Activated T-helper 2 cell treated with anti-CD3 and anti-CD28 coated beads, Interferon-gamma antibody, Interleukin-2, Interleukin-4, amounts not matched to agents 10 μg/mL and 5 μg/mL and 100 μg/mL, durations not matched to agents 14 hours and 24 hours and 36 hours (primary cell): ENCODE data around the gene PYDC1. TPM values are rescaled to one million over a fixed set of nuclear protein-coding genes. Genes with fewer than 3 reads are reported as not detected.

Experiments
- DNase-seq: peaks from one replicate; pipeline ENCODE4 v3.0.0; 2021; ENCODE audit warnings: low spot score
- H3K27ac Mint-ChIP-seq: one replicate; pipeline ENCODE4 v1.8.0; 2021; ENCODE audit warnings: mixed read lengths
- H3K27me3 Mint-ChIP-seq: one replicate; pipeline ENCODE4 v1.8.0; 2021; ENCODE audit warnings: low read depth, mixed read lengths
- H3K36me3 Mint-ChIP-seq: one replicate; pipeline ENCODE4 v1.8.0; 2021; ENCODE audit warnings: low read depth, mixed read lengths
- H3K4me1 Mint-ChIP-seq: one replicate; pipeline ENCODE4 v1.8.0; 2021; ENCODE audit warnings: low read depth, mixed read lengths
- H3K4me3 Mint-ChIP-seq: one replicate; pipeline ENCODE4 v1.8.0; 2021; ENCODE audit warnings: low read depth, mild to moderate bottlenecking, moderate library complexity, mixed read lengths
- H3K9me3 Mint-ChIP-seq: one replicate; pipeline ENCODE4 v1.8.0; 2021; ENCODE audit warnings: mixed read lengths
- intact Hi-C: fragments of 100-400 bp; cut with micrococcal nuclease; formaldehyde crosslinking; loops from one replicate; pipeline ENCODE4 v1.15.1; 2023
- total RNA-seq: library from RNA; stranded (reverse); gene quantifications from 2 replicates; pipeline ENCODE4 v1.2.3, GENCODE V29; 2022

Gene PYDC1
- total RNA-seq, 1 donor from 2014 or later, result not detected

DNA sequence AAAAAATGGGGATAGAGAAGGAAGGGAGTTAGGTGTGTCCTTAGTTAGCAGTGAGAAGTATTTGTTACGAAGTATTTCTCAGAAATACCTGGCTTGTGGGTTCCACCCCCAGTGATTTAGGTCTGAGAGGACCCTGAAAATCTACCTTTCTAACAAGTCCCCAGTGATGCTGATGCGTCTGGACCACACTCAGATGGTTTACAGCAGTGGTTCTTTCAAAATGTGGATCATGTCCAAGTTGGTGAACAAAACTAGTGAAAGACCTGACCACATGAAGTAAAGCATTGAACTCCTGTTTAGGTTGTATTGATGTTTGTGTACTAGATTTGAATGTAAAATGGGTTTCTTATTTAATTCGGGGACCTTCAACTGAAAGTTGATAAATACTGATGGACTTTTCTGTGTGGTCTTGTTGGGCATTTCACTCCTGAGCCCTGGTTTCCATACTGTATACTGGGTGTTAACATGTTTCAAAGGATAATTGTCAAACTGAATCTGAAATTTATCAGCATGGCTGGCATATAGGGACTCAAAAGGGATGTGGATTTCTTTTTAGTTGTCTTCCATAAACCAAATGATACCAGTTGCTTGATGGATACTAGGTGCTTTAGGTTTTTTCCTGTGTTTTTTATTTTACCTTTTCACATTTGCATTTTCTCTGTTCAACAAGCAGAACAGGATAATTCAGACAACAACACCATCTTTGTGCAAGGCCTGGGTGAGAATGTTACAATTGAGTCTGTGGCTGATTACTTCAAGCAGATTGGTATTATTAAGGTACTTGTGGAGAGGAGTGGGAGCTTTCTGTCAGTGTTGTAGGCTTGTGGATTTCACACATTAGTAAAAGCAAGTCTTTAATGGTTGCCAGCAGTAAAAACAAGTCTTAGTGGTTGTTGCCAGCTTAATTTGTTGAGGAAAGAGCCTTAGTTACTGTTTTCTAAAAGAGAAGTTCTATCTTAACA is 28.2 kb downstream of the PYDC1 start:
- no peaks in the 10 kb centered on the region for H3K9me3 Mint-ChIP-seq
- H3K27ac Mint-ChIP-seq, result peak overlapping the region; percentile 60
- H3K4me3 Mint-ChIP-seq, result no peak overlapping the region
- peaks cover 98% of the 10 kb centered on the region for H3K36me3 Mint-ChIP-seq
- intact Hi-C loops, result loop anchor here (10.0 kb wide), 2 partner anchors 234 to 266 kb away; partner anchors contain the start of genes ARMC5 and SETD1A
- no peak for DNase-seq
- peaks cover 61% of the 10 kb centered on the region for H3K4me1 Mint-ChIP-seq
- H3K27me3 Mint-ChIP-seq, result no peaks in the 10 kb centered on the region

DNA sequence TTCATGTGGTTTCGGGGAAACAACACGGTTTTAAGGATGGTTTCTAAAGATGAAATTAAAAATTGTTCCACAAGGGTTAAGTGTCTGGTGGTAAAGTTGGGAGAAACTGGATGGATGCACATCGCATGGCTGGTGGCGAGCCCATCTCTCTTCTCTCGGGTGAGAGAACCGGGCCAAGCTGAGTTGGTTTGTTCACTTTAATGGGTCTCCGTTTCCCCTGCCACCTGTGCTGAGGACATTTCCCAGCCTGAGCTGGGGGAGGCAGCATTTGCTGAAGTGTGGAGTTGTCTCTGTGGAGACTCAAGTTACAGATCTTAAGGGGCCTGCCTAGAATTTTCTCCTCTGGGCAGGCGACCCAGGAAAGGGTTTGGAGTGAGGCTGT is 29.1 kb downstream of the PYDC1 start:
- H3K9me3 Mint-ChIP-seq, result no peaks in the 10 kb centered on the region
- intact Hi-C loops, result loop anchor here (10.0 kb wide), 2 partner anchors 233 to 267 kb away; partner anchors contain the start of genes ARMC5 and SETD1A
- H3K27ac Mint-ChIP-seq, result no peak overlapping the region
- no peak for DNase-seq
- peaks cover 98% of the 10 kb centered on the region for H3K36me3 Mint-ChIP-seq
- no peaks in the 10 kb centered on the region for H3K27me3 Mint-ChIP-seq
- no peak overlapping the region for H3K4me3 Mint-ChIP-seq
- peaks cover 68% of the 10 kb centered on the region for H3K4me1 Mint-ChIP-seq

DNA sequence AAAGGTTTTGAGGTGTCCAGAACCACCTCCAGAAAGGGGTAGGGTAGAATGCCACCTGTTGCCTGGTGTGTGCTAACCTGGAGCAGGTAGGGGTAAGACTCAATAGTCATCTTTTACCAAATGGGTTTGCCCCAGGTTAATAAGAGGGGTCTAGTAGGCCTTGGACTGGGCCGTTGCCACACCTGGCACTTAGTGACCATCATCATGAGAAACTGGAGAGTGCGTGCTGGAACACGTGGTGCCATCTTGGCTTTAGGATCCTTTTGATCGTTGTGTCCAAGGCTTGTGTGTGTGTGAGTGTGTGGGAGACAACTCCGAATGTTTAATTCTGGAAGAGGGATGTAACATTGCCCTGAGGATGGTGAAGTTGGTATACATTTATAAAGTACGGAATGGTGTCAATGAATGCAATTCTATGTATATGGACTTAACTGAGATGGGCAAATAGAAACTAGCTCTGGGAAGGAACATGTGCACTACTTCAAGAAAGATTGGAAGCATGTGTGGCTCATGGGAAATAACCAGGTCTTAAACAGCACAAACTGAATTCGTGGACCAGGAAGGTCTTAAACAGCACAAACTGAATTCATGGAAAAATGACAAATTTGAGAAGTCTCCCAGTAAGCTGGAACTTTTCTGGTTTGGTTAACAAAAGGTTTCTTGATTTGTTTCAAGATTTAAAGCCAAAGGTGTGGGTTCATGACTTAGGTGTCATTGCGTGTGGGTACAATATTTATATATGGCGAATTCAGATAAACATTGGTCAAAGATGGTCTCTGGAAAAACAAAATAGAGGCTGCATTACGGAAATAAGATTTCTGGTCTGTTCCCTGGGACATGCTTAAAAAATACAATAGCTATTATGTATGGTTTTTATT is 29.8 kb downstream of the PYDC1 start:
- no peak for DNase-seq
- H3K9me3 Mint-ChIP-seq, result no peaks in the 10 kb centered on the region
- no peaks in the 10 kb centered on the region for H3K27me3 Mint-ChIP-seq
- H3K36me3 Mint-ChIP-seq, result peaks cover 99% of the 10 kb centered on the region
- no peak overlapping the region for H3K4me3 Mint-ChIP-seq
- H3K4me1 Mint-ChIP-seq, result peaks cover 74% of the 10 kb centered on the region
- intact Hi-C loops, result loop anchor here (10.0 kb wide), 2 partner anchors 232 to 268 kb away; partner anchors contain the start of genes ARMC5 and SETD1A
- peak overlapping the region; percentile 20 for H3K27ac Mint-ChIP-seq

DNA sequence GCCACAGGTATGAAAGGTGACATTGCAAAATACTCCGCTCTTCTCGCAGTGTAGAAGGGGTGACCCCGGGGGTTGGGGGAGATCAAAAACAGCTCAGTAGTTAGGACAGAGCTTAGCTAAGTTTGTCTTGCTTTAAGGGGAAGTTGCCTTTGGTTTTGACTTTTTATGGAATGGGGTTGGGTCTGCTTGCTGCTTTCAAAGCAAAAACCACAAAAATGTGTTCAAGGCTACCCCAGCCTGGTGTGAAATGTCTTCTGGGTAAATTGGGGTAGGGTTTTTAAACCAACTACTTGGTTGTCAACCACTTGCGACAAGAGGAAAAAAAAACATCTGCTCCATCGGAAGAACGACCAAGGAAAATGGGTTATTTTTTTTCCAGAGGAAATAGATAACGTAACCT is 30.8 kb downstream of the PYDC1 start:
- Mint-ChIP-seq H3K27ac (peak overlapping the region; percentile 54), H3K27me3 (no peaks in the 10 kb centered on the region), H3K36me3 (peaks cover 99% of the 10 kb centered on the region), H3K4me3 (peak overlapping the region; percentile 49), H3K4me1 (peaks cover 73% of the 10 kb centered on the region), H3K9me3 (no peaks in the 10 kb centered on the region)
- intact Hi-C loops, result loop anchor here (10.0 kb wide), 2 partner anchors 231 to 269 kb away; partner anchors contain the start of genes ARMC5 and SETD1A
- DNase-seq, result no peak

DNA sequence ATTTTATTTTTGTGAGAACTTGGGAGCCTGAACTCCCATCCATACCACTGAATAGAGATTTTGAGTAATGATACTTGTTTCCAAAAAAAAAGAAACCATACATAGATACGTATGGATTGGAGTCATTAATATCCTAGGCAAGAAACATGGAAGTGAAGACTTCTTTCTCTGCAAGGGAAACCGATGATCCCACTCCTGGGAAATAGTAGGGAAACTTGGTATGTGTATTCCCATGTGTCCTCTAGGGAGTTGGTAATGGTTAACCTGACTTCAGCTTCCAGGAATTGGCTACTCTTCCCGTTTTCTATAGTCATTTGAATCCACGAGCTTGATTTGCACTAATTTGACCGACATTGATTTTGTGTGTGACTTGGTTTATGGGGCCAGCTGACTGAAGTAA is 31.6 kb downstream of the PYDC1 start:
- DNase-seq, result no peak
- Mint-ChIP-seq H3K9me3 (no peaks in the 10 kb centered on the region), H3K36me3 (peaks cover 97% of the 10 kb centered on the region), H3K4me1 (peaks cover 68% of the 10 kb centered on the region), H3K4me3 (peak overlapping the region; percentile 23), H3K27me3 (no peaks in the 10 kb centered on the region), H3K27ac (peak overlapping the region; percentile 54)
- intact Hi-C loops, result loop anchor here (10.0 kb wide), 2 partner anchors 231 to 269 kb away; partner anchors contain the start of genes ARMC5 and SETD1A

DNA sequence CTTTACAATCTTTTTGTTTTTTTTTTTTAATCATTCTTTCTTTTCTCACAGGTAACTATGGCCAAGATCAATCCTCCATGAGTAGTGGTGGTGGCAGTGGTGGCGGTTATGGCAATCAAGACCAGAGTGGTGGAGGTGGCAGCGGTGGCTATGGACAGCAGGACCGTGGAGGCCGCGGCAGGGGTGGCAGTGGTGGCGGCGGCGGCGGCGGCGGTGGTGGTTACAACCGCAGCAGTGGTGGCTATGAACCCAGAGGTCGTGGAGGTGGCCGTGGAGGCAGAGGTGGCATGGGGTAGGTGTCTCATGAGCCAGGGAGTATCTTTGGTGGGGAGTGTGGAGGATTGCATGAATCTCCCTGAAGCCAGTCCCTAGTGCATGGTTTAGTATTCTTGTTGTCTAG is 32.0 kb downstream of the PYDC1 start:
- H3K36me3 Mint-ChIP-seq, result peaks cover 92% of the 10 kb centered on the region
- H3K27ac Mint-ChIP-seq, result no peak overlapping the region
- H3K4me1 Mint-ChIP-seq, result peaks cover 64% of the 10 kb centered on the region
- no peaks in the 10 kb centered on the region for H3K27me3 Mint-ChIP-seq
- H3K4me3 Mint-ChIP-seq, result peak overlapping the region; percentile 23
- DNase-seq, result no peak
- H3K9me3 Mint-ChIP-seq, result no peaks in the 10 kb centered on the region
- intact Hi-C loops, result loop anchor here (10.0 kb wide), 2 partner anchors 230 to 270 kb away; partner anchors contain the start of genes ARMC5 and SETD1A

DNA sequence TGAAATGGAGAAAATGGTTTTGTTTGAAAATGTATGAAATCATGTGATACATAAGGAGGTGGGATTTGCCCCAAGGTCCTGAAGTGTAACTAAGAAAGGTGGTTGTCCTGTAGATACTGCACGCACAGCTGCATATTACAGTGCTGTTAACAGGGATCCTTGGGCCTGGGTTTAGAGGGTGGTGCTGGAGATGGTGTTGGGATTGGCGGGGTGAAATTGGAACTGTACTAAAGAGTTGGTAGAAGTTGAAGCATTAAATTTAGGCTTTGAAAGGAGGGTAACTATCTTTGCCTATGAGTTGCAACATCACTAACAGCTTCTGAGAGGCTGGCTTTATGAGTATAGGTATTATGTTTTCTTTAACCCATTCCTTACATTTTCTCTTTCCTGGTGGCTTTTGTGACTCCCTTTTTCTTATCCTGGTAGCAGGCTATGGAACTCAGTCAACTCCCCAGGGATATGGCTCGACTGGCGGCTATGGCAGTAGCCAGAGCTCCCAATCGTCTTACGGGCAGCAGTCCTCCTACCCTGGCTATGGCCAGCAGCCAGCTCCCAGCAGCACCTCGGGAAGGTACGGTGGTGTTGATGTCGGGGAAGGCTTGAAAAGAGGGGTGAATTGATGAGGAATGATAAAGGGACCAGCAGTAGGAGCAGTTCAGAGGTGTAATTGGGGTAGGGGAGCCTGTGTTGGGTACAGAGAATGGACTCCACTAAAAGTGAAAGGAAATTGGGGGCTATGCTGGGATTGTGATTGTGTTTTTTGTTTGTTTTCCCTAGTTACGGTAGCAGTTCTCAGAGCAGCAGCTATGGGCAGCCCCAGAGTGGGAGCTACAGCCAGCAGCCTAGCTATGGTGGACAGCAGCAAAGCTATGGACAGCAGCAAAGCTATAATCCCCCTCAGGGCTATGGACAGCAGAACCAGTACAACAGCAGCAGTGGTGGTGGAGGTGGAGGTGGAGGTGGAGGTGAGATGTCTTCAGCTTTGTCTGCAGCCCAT is 33.2 kb downstream of the PYDC1 start:
- intact Hi-C loops, result loop anchor here (10.0 kb wide), 2 partner anchors 229 to 271 kb away; partner anchors contain the start of genes ARMC5 and SETD1A
- peak overlapping the region; percentile 31 for H3K27ac Mint-ChIP-seq
- peaks cover 81% of the 10 kb centered on the region for H3K36me3 Mint-ChIP-seq

DNA sequence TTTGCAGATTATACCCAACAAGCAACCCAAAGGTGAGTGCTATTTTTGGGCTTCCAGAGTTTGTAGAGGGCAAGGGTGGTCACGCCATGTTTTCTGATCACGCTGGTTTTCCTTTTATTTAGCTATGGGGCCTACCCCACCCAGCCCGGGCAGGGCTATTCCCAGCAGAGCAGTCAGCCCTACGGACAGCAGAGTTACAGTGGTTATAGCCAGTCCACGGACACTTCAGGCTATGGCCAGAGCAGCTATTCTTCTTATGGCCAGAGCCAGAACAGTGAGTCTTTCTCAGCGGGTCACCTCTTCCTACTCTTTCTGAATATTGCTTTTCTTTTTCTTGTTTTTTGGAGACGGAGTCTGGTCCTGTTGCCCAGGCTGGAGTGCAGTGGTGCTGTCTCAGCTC is 34.5 kb downstream of the PYDC1 start:
- Mint-ChIP-seq H3K4me1 (peaks cover 54% of the 10 kb centered on the region), H3K9me3 (no peaks in the 10 kb centered on the region), H3K27me3 (no peaks in the 10 kb centered on the region), H3K4me3 (peak overlapping the region; percentile 98), H3K36me3 (peaks cover 67% of the 10 kb centered on the region), H3K27ac (peak overlapping the region; percentile 19)
- DNase-seq, result no peak
- intact Hi-C loops, result loop anchor here (10.0 kb wide), 2 partner anchors 228 to 272 kb away; partner anchors contain the start of genes ARMC5 and SETD1A

More for the DNA sequence above, 33.2 kb downstream of the PYDC1 start:
- H3K4me3 Mint-ChIP-seq, result peak overlapping the region; percentile 98
- peaks cover 59% of the 10 kb centered on the region for H3K4me1 Mint-ChIP-seq
- DNase-seq, result no peak
- H3K9me3 Mint-ChIP-seq, result no peaks in the 10 kb centered on the region
- no peaks in the 10 kb centered on the region for H3K27me3 Mint-ChIP-seq

DNA sequence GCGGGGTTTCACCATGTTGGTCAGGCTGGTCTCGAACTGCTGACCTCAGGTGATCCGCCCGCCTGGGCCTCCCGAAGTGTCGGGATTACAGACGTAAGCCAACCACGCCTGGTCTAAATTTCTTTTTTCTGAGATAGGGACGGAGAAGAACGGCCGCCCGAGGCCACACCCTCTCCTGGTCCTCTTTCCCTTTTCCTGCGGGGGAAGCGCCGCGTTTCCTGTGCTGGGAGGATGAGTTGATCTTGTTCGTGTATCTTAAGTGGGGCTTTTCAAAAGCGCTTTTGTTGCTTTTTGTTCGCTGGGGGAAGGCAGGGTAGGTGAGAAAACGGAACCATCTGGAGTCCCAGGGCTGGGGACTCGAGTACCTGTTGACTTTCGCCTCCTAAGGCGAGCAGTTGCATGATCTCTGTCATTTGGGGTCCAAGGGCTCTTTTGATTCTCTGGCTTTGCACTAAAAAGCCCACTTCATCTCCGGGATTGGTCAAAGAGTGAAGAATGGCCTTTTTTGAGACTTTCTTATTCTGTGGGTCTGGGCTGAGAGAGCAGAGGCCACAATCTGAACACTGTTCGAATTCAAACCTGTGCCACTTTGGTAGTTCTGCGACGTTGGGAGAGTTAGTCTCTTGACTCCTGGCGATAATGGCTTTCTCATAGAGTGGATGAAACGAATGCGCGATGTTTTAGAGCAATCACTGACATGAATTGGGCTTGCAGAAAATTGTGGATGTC is 35.7 kb downstream of the PYDC1 start:
- intact Hi-C loops, result loop anchor here (10.0 kb wide), 2 partner anchors 226 to 274 kb away; partner anchors contain the start of genes ARMC5 and SETD1A
- Mint-ChIP-seq H3K27me3 (no peaks in the 10 kb centered on the region), H3K27ac (peak overlapping the region; percentile 95), H3K9me3 (no peaks in the 10 kb centered on the region), H3K4me1 (peaks cover 50% of the 10 kb centered on the region), H3K36me3 (peaks cover 56% of the 10 kb centered on the region), H3K4me3 (peak overlapping the region; percentile 98)
- peak; percentile 38 for DNase-seq

DNA sequence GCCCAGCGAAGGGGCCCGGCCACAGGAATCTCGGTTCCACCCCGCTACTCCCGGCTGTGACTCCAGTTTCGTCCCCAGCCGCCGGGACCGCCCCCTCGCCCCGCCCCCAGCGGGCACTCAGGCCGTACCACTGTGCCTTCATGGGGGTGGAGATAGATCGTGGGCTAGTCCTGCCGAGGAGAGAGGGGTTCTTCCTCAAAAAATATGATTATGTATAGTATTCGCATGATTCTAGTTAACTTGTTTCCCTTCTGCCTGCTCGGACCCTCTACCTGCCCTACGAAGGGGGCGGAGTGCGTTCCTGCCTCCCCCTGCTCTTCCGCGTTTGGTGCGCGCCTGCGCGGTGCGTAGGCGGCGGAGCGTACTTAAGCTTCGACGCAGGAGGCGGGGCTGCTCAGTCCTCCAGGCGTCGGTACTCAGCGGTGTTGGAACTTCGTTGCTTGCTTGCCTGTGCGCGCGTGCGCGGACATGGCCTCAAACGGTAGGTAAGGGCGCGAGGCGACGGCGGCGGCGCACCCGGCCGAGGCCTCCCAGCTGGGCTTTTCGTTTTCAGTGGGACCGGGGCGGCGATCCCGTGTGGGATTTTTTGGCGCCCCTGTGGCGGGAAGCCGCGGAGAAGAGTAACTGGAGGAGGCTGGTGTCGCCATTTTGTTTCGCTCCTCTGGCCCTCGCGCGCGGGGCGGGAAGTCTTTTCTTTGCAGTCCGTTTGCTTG is 37.0 kb downstream of the PYDC1 start, which contains the start of gene FUS:
TSS of gene FUS (plus strand) at position 393 of the 713 bp plus-strand sequence. CDS start at position 469, 76 bp downstream.
- Mint-ChIP-seq H3K27me3 (no peaks in the 10 kb centered on the region), H3K9me3 (no peaks in the 10 kb centered on the region), H3K4me3 (peak within 1 kb of the TSS; percentile 98), H3K27ac (peak within 1 kb of the TSS; percentile 95), H3K4me1 (peaks cover 38% of the 10 kb centered on the region), H3K36me3 (peaks cover 42% of the 10 kb centered on the region)
- intact Hi-C loops, result loop anchor here (1.0 to 10.0 kb wide), 5 partner anchors 38 to 275 kb away; partner anchors contain the start of genes ARMC5, KAT8, SETD1A and ZNF646
- peak; percentile 88 for DNase-seq
